Metanephros (tissue), 1 donor: ENCODE data around the gene C6orf141. TPM values are rescaled to one million over a fixed set of nuclear protein-coding genes. Genes with fewer than 3 reads are reported as not detected.

Experiments
- total RNA-seq: library from RNA; depleted of rRNA; stranded (reverse); fragments of >200 nt; gene quantifications from one replicate; pipeline ENCODE4 v1.2.3, GENCODE V29; 2014

Gene C6orf141
- total RNA-seq, result 0.99 TPM

GRCh38 chr6:49550492-49551077 lies at the start of gene C6orf141:
Gene C6orf141 (plus strand): TSS chr6:49550668. CDS start chr6:49550793, 125 bp downstream.

Other genes starting within 250 kb of the C6orf141 start
- gene MMUT, start 87.4 kb upstream of the C6orf141 start, total RNA-seq, result 27.7 TPM
- gene CENPQ, start 87.3 kb upstream of the C6orf141 start, total RNA-seq, result 3.9 TPM
- not detected for gene GLYATL3, start 50.7 kb upstream of the C6orf141 start, total RNA-seq
- gene RHAG, start 86.2 kb downstream of the C6orf141 start, total RNA-seq, result 6.7 TPM
- gene CRISP2, start 162.9 kb downstream of the C6orf141 start, total RNA-seq, result 0.18 TPM
- gene CRISP3, start 193.7 kb downstream of the C6orf141 start, total RNA-seq, result 0.88 TPM
- gene PGK2, start 236.6 kb downstream of the C6orf141 start, total RNA-seq, result not detected